Gastrocnemius medialis (tissue), 4 donors: ENCODE data around the gene PPP6R2. TPM values are rescaled to one million over a fixed set of nuclear protein-coding genes. Genes with fewer than 3 reads are reported as not detected.

Experiments used
- ATAC-seq, 2 donors: fragments of 150-250 bp; one replicate each; pipeline ENCODE4 v1.9.1; 2016
- DNase-seq, 2 donors: peaks; one replicate each; pipeline ENCODE4 v3.0.0-alpha.2; 2019
- H3K27ac ChIP-seq, 4 donors: fragments of 200-600 bp; sonication (generic); 1 replicate in 1 of 4; 2 replicates in 3 of 4; pipeline ENCODE4 v1.5.1; 2016 to 2018; ENCODE audit warnings: mild to moderate bottlenecking in 2 of 4, moderate library complexity in 1 of 4
- H3K27me3 ChIP-seq, 3 donors: fragments of 200-600 bp; sonication (generic) in 2 of 3; 1 replicate in 1 of 3; 2 replicates in 2 of 3; pipeline versions ENCODE4 v1.5.1 to v1.6.0; 2016 to 2019; ENCODE audit warnings: mild to moderate bottlenecking in 1 of 3, moderate library complexity in 1 of 3
- H3K36me3 ChIP-seq, 2 donors: fragments of 200-600 bp; sonication (generic) in 1 of 2; one replicate each; pipeline ENCODE4 v1.5.1; 2017 to 2018
- H3K4me1 ChIP-seq, 2 donors: fragments of 200-600 bp; sonication (generic) in 1 of 2; one replicate each; pipeline ENCODE4 v1.5.1; 2016 to 2017; ENCODE audit warnings: mild to moderate bottlenecking in 2 of 2
- H3K4me3 ChIP-seq, 4 donors: fragments of 200-600 bp; sonication (generic) in 3 of 4; 1 replicate in 1 of 4; 2 replicates in 3 of 4; pipeline ENCODE4 v1.5.1; 2016 to 2019; ENCODE audit warnings: mild to moderate bottlenecking in 2 of 4
- H3K9me3 ChIP-seq, 3 donors: fragments of 200-600 bp; sonication (generic) in 2 of 3; 1 replicate in 1 of 3; 2 replicates in 2 of 3; pipeline ENCODE4 v1.5.1; 2016 to 2019
- CTCF ChIP-seq, 5 experiments: fragments of 450-650 bp in 3 of 5; fragments of 200-600 bp in 2 of 5; sonication (generic) in 2 of 5; IDR thresholded peaks in 4 of 5; conservative IDR thresholded peaks in 1 of 5; 1 replicate in 4 of 5; 2 replicates in 1 of 5; pipeline ENCODE4 v1.5.1; 2016 to 2019; ENCODE audit warnings: antibody characterized with exemption in 5 of 5, mild to moderate bottlenecking in 3 of 5, moderate library complexity in 3 of 5
- POLR2A ChIP-seq, 2 donors: fragments of 450-650 bp; IDR thresholded peaks; one replicate each; pipeline ENCODE4 v1.6.1; 2017; ENCODE audit warnings: antibody characterized with exemption in 2 of 2, mild to moderate bottlenecking in 2 of 2, moderate library complexity in 2 of 2
- in situ Hi-C, 4 donors: fragments of 200-750 bp; cut with MboI; loops; one replicate each; pipeline versions ENCODE4 v1.15.0 to v1.8.0; 2017; ENCODE audit warnings: low sequenced_read_pairs in 4 of 4
- intact Hi-C: fragments of 100-400 bp; cut with DNase I; formaldehyde crosslinking; loops from one replicate; pipeline ENCODE4 v1.15.1; 2023; ENCODE audit warnings: low total_unique reads
- total RNA-seq, 4 donors: library from RNA; depleted of rRNA; stranded (reverse); fragments of >200 nt; gene quantifications; one replicate each; pipeline versions ENCODE4 v1.1.0 to v1.2.3, GENCODE V29; 2016

The PPP6R2 gene
- total RNA-seq, 4 donors from 2014 or later, result 55.7 to 96.2 (median 74.1) TPM

GRCh38 chr22:50444663-50445062, 101.5 kb downstream of the PPP6R2 start:
- no peak for ATAC-seq
- in situ Hi-C loops (no loop called here), intact Hi-C loops (no loop called here)
- peaks cover 0 to 34% of the 10 kb centered on the region in 2 donors for H3K36me3 ChIP-seq
- no peaks in the 10 kb centered on the region for H3K4me1 ChIP-seq
- H3K27ac ChIP-seq, result no peak overlapping the region
- no peaks in the 10 kb centered on the region for H3K9me3 ChIP-seq
- no peak overlapping the region for H3K4me3 ChIP-seq
- TF ChIP-seq POLR2A (IDR thresholded peaks at IDR 0.05) (no peak), CTCF (IDR thresholded peaks at IDR 0.05 in 4 of 5, conservative IDR thresholded peaks at IDR 0.05 in 1 of 5) (no peak)
- no peaks in the 10 kb centered on the region for H3K27me3 ChIP-seq
- DNase-seq, result no peak

GRCh38 chr22:50445071-50445879, 102.1 kb downstream of the PPP6R2 start:
- Histone ChIP-seq H3K36me3 (peaks cover 0 to 28% of the 10 kb centered on the region in 2 donors), H3K27me3 (no peaks in the 10 kb centered on the region), H3K9me3 (no peaks in the 10 kb centered on the region), H3K4me3 (no peak overlapping the region), H3K4me1 (no peaks in the 10 kb centered on the region), H3K27ac (no peak overlapping the region)
- in situ Hi-C loops (no loop called here), intact Hi-C loops (no loop called here)
- no peak for DNase-seq
- TF ChIP-seq POLR2A (IDR thresholded peaks at IDR 0.05) (no peak), CTCF (IDR thresholded peaks at IDR 0.05 in 4 of 5, conservative IDR thresholded peaks at IDR 0.05 in 1 of 5) (no peak)
- ATAC-seq, result no peak

GRCh38 chr22:50445880-50446707, 103.0 kb downstream of the PPP6R2 start:
- in situ Hi-C loops (no loop called here), intact Hi-C loops (no loop called here)
- no peaks in the 10 kb centered on the region for H3K9me3 ChIP-seq
- H3K27me3 ChIP-seq, result no peaks in the 10 kb centered on the region
- H3K4me3 ChIP-seq, result no peak overlapping the region
- H3K36me3 ChIP-seq, result peaks cover 0 to 24% of the 10 kb centered on the region in 2 donors
- TF ChIP-seq POLR2A (IDR thresholded peaks at IDR 0.05) (no peak), CTCF (IDR thresholded peaks at IDR 0.05 in 4 of 5, conservative IDR thresholded peaks at IDR 0.05 in 1 of 5) (no peak)
- no peak for ATAC-seq
- no peak for DNase-seq
- no peak overlapping the region for H3K27ac ChIP-seq
- H3K4me1 ChIP-seq, result no peaks in the 10 kb centered on the region

- H3K4me1 ChIP-seq, result no peaks in the 10 kb centered on the region
- no peak for TF ChIP-seq POLR2A (IDR thresholded peaks at IDR 0.05)
- TF ChIP-seq CTCF (IDR thresholded peaks at IDR 0.05 in 4 of 5, conservative IDR thresholded peaks at IDR 0.05 in 1 of 5), result no peak
- H3K27me3 ChIP-seq, result no peaks in the 10 kb centered on the region
- intact Hi-C loops, result no loop called here
- H3K27ac ChIP-seq, result no peak overlapping the region
- H3K36me3 ChIP-seq, result peaks cover 0 to 24% of the 10 kb centered on the region in 2 donors
- H3K9me3 ChIP-seq, result no peaks in the 10 kb centered on the region
- ATAC-seq (no peak), DNase-seq (no peak)
- no peak overlapping the region for H3K4me3 ChIP-seq
- in situ Hi-C loops, result no loop called here
These were observed 103.8 kb downstream of the PPP6R2 start for GRCh38 chr22:50446708-50447575.
